ENCODE data around the gene COL5A1. TPM values are rescaled to one million over a fixed set of nuclear protein-coding genes. Genes with fewer than 3 reads are reported as not detected.

COL5A1 gene
- total RNA-seq, 1 donor from 2014 or later = 1,552 TPM

- TF ChIP-seq CTCF (IDR thresholded peaks at IDR 0.05) = no peak
- no peaks in the 10 kb centered on the region for H3K36me3 Mint-ChIP-seq (ENCODE audit: unreplicated experiment)
- peaks cover 65% of the 10 kb centered on the region for H3K4me1 Mint-ChIP-seq (ENCODE audit: unreplicated experiment)
- no peaks in the 10 kb centered on the region for H3K9me3 Mint-ChIP-seq (ENCODE audit: unreplicated experiment)
- no peak for DNase-seq (ENCODE audit: extremely low spot score, unreplicated experiment)
- no peaks in the 10 kb centered on the region for H3K27me3 Mint-ChIP-seq (ENCODE audit: unreplicated experiment)
- no peak overlapping the region for H3K4me3 Mint-ChIP-seq (ENCODE audit: unreplicated experiment)
- peak overlapping the region; percentile 63 for H3K27ac Mint-ChIP-seq (ENCODE audit: unreplicated experiment)
These were observed 11.8 kb upstream of the COL5A1 start for GRCh38 chr9:134629586-134630392.

GRCh38 chr9:134630393-134630790 lies 11.2 kb upstream of the COL5A1 start:
- no peak for TF ChIP-seq CTCF (IDR thresholded peaks at IDR 0.05)
- H3K27me3 Mint-ChIP-seq (ENCODE audit: unreplicated experiment) = no peaks in the 10 kb centered on the region
- no peak overlapping the region for H3K4me3 Mint-ChIP-seq (ENCODE audit: unreplicated experiment)
- no peaks in the 10 kb centered on the region for H3K9me3 Mint-ChIP-seq (ENCODE audit: unreplicated experiment)
- peaks cover 59% of the 10 kb centered on the region for H3K4me1 Mint-ChIP-seq (ENCODE audit: unreplicated experiment)
- no peaks in the 10 kb centered on the region for H3K36me3 Mint-ChIP-seq (ENCODE audit: unreplicated experiment)
- peak overlapping the region; percentile 63 for H3K27ac Mint-ChIP-seq (ENCODE audit: unreplicated experiment)
- no peak for DNase-seq (ENCODE audit: extremely low spot score, unreplicated experiment)

GRCh38 chr9:134630861-134631260 lies 10.7 kb upstream of the COL5A1 start:
- no peak for TF ChIP-seq CTCF (IDR thresholded peaks at IDR 0.05)
- Mint-ChIP-seq H3K27me3 (ENCODE audit: unreplicated experiment) (no peaks in the 10 kb centered on the region), H3K9me3 (ENCODE audit: unreplicated experiment) (no peaks in the 10 kb centered on the region), H3K36me3 (ENCODE audit: unreplicated experiment) (no peaks in the 10 kb centered on the region), H3K4me3 (ENCODE audit: unreplicated experiment) (no peak overlapping the region), H3K27ac (ENCODE audit: unreplicated experiment) (peak overlapping the region; percentile 63), H3K4me1 (ENCODE audit: unreplicated experiment) (peaks cover 54% of the 10 kb centered on the region)
- DNase-seq (ENCODE audit: extremely low spot score, unreplicated experiment) = no peak

GRCh38 chr9:134631881-134632280 lies 9.7 kb upstream of the COL5A1 start:
- peaks cover 48% of the 10 kb centered on the region for H3K4me1 Mint-ChIP-seq (ENCODE audit: unreplicated experiment)
- TF ChIP-seq CTCF (IDR thresholded peaks at IDR 0.05) = no peak
- DNase-seq (ENCODE audit: extremely low spot score, unreplicated experiment) = no peak
- no peak overlapping the region for H3K27ac Mint-ChIP-seq (ENCODE audit: unreplicated experiment)
- no peaks in the 10 kb centered on the region for H3K9me3 Mint-ChIP-seq (ENCODE audit: unreplicated experiment)
- H3K4me3 Mint-ChIP-seq (ENCODE audit: unreplicated experiment) = no peak overlapping the region
- no peaks in the 10 kb centered on the region for H3K36me3 Mint-ChIP-seq (ENCODE audit: unreplicated experiment)
- H3K27me3 Mint-ChIP-seq (ENCODE audit: unreplicated experiment) = no peaks in the 10 kb centered on the region

GRCh38 chr9:134632329-134632728 lies 9.3 kb upstream of the COL5A1 start:
- no peak for DNase-seq (ENCODE audit: extremely low spot score, unreplicated experiment)
- H3K36me3 Mint-ChIP-seq (ENCODE audit: unreplicated experiment) = no peaks in the 10 kb centered on the region
- H3K4me3 Mint-ChIP-seq (ENCODE audit: unreplicated experiment) = no peak overlapping the region
- TF ChIP-seq CTCF (IDR thresholded peaks at IDR 0.05) = no peak
- H3K9me3 Mint-ChIP-seq (ENCODE audit: unreplicated experiment) = no peaks in the 10 kb centered on the region
- H3K4me1 Mint-ChIP-seq (ENCODE audit: unreplicated experiment) = peaks cover 48% of the 10 kb centered on the region
- no peak overlapping the region for H3K27ac Mint-ChIP-seq (ENCODE audit: unreplicated experiment)
- H3K27me3 Mint-ChIP-seq (ENCODE audit: unreplicated experiment) = no peaks in the 10 kb centered on the region

Measured in osteocyte (in vitro differentiated cells).